ENCODE results near the gene LY6G6C. TPM values are rescaled to one million over a fixed set of nuclear protein-coding genes. Genes with fewer than 3 reads are reported as not detected.

Gene LY6G6C
- total RNA-seq, 1 donor from 2014 or later: not detected

GRCh38 chr6:31765910-31766794, 44.6 kb upstream of the LY6G6C start:
- ATAC-seq (peak in 1 of 2 donors; percentile 27), DNase-seq (no peak)
- TF ChIP-seq, protein P1, sequence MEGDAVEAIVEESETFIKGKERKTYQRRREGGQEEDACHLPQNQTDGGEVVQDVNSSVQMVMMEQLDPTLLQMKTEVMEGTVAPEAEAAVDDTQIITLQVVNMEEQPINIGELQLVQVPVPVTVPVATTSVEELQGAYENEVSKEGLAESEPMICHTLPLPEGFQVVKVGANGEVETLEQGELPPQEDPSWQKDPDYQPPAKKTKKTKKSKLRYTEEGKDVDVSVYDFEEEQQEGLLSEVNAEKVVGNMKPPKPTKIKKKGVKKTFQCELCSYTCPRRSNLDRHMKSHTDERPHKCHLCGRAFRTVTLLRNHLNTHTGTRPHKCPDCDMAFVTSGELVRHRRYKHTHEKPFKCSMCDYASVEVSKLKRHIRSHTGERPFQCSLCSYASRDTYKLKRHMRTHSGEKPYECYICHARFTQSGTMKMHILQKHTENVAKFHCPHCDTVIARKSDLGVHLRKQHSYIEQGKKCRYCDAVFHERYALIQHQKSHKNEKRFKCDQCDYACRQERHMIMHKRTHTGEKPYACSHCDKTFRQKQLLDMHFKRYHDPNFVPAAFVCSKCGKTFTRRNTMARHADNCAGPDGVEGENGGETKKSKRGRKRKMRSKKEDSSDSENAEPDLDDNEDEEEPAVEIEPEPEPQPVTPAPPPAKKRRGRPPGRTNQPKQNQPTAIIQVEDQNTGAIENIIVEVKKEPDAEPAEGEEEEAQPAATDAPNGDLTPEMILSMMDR (IDR thresholded peaks at IDR 0.05): no peak

DNA sequence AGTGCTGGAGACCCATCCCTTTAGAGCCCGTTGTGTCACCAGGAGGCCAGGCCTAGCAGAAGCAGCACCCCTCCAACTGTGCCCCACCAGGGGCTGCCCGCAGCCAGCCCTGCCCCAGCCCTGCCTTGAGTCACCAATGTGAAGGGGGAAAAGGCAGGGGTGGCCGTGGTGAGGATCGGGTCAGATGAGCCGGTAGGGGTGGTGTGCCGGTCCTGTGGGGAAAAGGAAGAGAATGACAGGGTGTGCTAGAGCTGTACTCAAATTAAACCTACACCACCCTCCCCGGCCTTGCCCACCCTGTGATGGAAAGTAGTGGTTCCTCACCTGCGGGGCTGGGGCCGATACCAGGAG, 44.0 kb upstream of the LY6G6C start:
- intact Hi-C loops (cut with DNase I): no loop called here
- ATAC-seq: no peak
- Histone ChIP-seq H3K4me3 (no peak overlapping the region), H3K9me3 (no peaks in the 10 kb centered on the region), H3K27me3 (ENCODE audit: low read depth) (no peaks in the 10 kb centered on the region), H3K4me1 (peaks cover 17% of the 10 kb centered on the region), H3K36me3 (no peaks in the 10 kb centered on the region), H3K27ac (no peak overlapping the region)
- DNase-seq: no peak
- TF ChIP-seq, protein P1 (IDR thresholded peaks at IDR 0.05): no peak

More at GRCh38 chr6:31765910-31766794, 44.6 kb upstream of the LY6G6C start:
- intact Hi-C loops (cut with DNase I): no loop called here
- H3K27me3 ChIP-seq (ENCODE audit: low read depth): no peaks in the 10 kb centered on the region
- peaks cover 17% of the 10 kb centered on the region for H3K4me1 ChIP-seq
- no peaks in the 10 kb centered on the region for H3K36me3 ChIP-seq
- H3K9me3 ChIP-seq: no peaks in the 10 kb centered on the region
- H3K27ac ChIP-seq: no peak overlapping the region
- peak overlapping the region; percentile 27 for H3K4me3 ChIP-seq

- Histone ChIP-seq H3K9me3 (no peaks in the 10 kb centered on the region), H3K27me3 (ENCODE audit: low read depth) (no peaks in the 10 kb centered on the region), H3K27ac (no peak overlapping the region), H3K4me1 (peaks cover 9% of the 10 kb centered on the region), H3K4me3 (no peak overlapping the region), H3K36me3 (no peaks in the 10 kb centered on the region)
- TF ChIP-seq, protein P1 (IDR thresholded peaks at IDR 0.05): no peak
- DNase-seq (no peak), ATAC-seq (no peak)
- intact Hi-C loops (cut with DNase I): no loop called here
Observed at GRCh38 chr6:31764198-31764597, 42.7 kb upstream of the LY6G6C start.

DNA sequence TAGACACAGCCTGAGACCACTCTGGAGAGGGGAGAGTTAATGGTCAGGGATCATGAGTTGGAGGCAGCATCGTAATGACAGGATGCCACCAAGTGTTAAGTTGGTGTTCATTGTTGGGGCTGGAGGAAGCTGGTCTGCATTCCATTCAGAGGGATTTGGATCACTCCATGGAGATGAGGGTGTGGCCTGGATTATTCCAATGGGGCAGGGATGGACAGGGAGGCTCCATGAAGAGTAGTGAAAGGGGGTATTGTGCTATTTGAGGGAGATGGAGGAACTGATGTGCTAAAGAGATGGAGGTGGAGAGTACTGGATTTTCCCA, 42.0 kb upstream of the LY6G6C start:
- no peak overlapping the region for H3K4me3 ChIP-seq
- peaks cover 5% of the 10 kb centered on the region for H3K4me1 ChIP-seq
- no peaks in the 10 kb centered on the region for H3K36me3 ChIP-seq
- TF ChIP-seq, protein P1 (IDR thresholded peaks at IDR 0.05): no peak
- peak in 1 of 2 donors; percentile 13 for ATAC-seq
- DNase-seq: no peak
- H3K27ac ChIP-seq: no peak overlapping the region
- no peaks in the 10 kb centered on the region for H3K27me3 ChIP-seq (ENCODE audit: low read depth)
- H3K9me3 ChIP-seq: no peaks in the 10 kb centered on the region
- intact Hi-C loops (cut with DNase I): no loop called here

GRCh38 chr6:31762878-31763618, 41.5 kb upstream of the LY6G6C start:
- TF ChIP-seq, protein P1 (IDR thresholded peaks at IDR 0.05): no peak
- ATAC-seq (no peak), DNase-seq (no peak)
- no peaks in the 10 kb centered on the region for H3K27me3 ChIP-seq (ENCODE audit: low read depth)
- H3K4me1 ChIP-seq: peaks cover 5% of the 10 kb centered on the region
- intact Hi-C loops (cut with DNase I): no loop called here
- no peaks in the 10 kb centered on the region for H3K9me3 ChIP-seq
- H3K4me3 ChIP-seq: no peak overlapping the region
- H3K27ac ChIP-seq: peak overlapping the region; percentile 33
- no peaks in the 10 kb centered on the region for H3K36me3 ChIP-seq
